SK-N-SH treated with all-trans-retinoic acid at 6 μM for 48 hours (cell line): ENCODE data around the gene TNKS2.
"Not testable (repeated sequence)": the region's sequence is repeated elsewhere in the genome, so short reads cannot be mapped to it uniquely, and the experiment has no call there.

ENCODE experiments used
- ATAC-seq: fragments of 200-7000 bp; cut with Tn5 transposase; 3 replicates; pipeline ENCODE4 v1.9.1; 2020; ENCODE audit warnings: mild to moderate bottlenecking, moderate library complexity
- ARNTL ChIP-seq: fragments of 450-650 bp; formaldehyde crosslinking; IDR thresholded peaks from 2 replicates; pipeline ENCODE4 v1.5.0; 2020; ENCODE audit warnings: low read depth, mild to moderate bottlenecking, moderate library complexity, borderline replicate concordance
- BACH2 ChIP-seq: fragments of 250-450 bp; sonication (Bioruptor Pico); IDR thresholded peaks from 2 replicates; pipeline ENCODE4 v1.9.0; 2021; ENCODE audit warnings: mild to moderate bottlenecking, borderline replicate concordance
- CREB5 ChIP-seq: fragments of 250-450 bp; sonication (Bioruptor Pico); IDR thresholded peaks from 2 replicates; pipeline ENCODE4 v1.5.1; 2020; ENCODE audit warnings: low read depth, mild to moderate bottlenecking, moderate library complexity
- CSDC2 ChIP-seq: fragments of 250-450 bp; sonication (Bioruptor Pico); IDR thresholded peaks from 2 replicates; pipeline ENCODE4 v1.5.0; 2020; ENCODE audit warnings: mild to moderate bottlenecking, moderate library complexity
- ESRRG ChIP-seq: fragments of 250-450 bp; sonication (Bioruptor Pico); IDR thresholded peaks from 2 replicates; pipeline ENCODE4 v1.6.1; 2021; ENCODE audit warnings: mild to moderate bottlenecking
- GLIS3 ChIP-seq: fragments of 250-450 bp; sonication (Bioruptor Pico); IDR thresholded peaks from 2 replicates; pipeline ENCODE4 v1.5.0; 2020; ENCODE audit warnings: mild to moderate bottlenecking, moderate library complexity
- ISL1 ChIP-seq: fragments of 250-450 bp; sonication (Bioruptor Pico); IDR thresholded peaks from 2 replicates; pipeline ENCODE4 v2.1.2; 2022; ENCODE audit warnings: mild to moderate bottlenecking, moderate library complexity
- OSR1 ChIP-seq: fragments of 250-450 bp; sonication (Bioruptor Pico); IDR thresholded peaks from 2 replicates; pipeline ENCODE4 v1.8.0; 2022; ENCODE audit warnings: moderate library complexity, mild to moderate bottlenecking, inconsistent platforms
- PATZ1 ChIP-seq: fragments of 250-450 bp; sonication (Bioruptor Pico); IDR thresholded peaks from 2 replicates; pipeline ENCODE4 v1.8.0; 2020; ENCODE audit warnings: mild to moderate bottlenecking, moderate library complexity, borderline replicate concordance
- POU6F1 ChIP-seq: fragments of 250-450 bp; sonication (Bioruptor Pico); IDR thresholded peaks from 2 replicates; pipeline ENCODE4 v1.8.0; 2021; ENCODE audit warnings: low read depth, mild to moderate bottlenecking, moderate library complexity, borderline replicate concordance
- PPARA ChIP-seq: fragments of 250-450 bp; sonication (Bioruptor Pico); IDR thresholded peaks from 2 replicates; pipeline ENCODE4 v1.5.0; 2020; ENCODE audit warnings: mild to moderate bottlenecking, borderline replicate concordance
- RARB ChIP-seq: fragments of 250-450 bp; sonication (Bioruptor Pico); IDR thresholded peaks from 2 replicates; pipeline ENCODE4 v1.8.0; 2021; ENCODE audit warnings: mild to moderate bottlenecking, moderate library complexity
- SNAI2 ChIP-seq: fragments of 250-450 bp; sonication (Bioruptor Pico); IDR thresholded peaks from 2 replicates; pipeline ENCODE4 v1.5.0; 2020; ENCODE audit warnings: mild to moderate bottlenecking, moderate library complexity
- TCF4 ChIP-seq: fragments of 250-450 bp; sonication (Bioruptor Pico); IDR thresholded peaks from 2 replicates; pipeline ENCODE4 v1.8.0; 2021; ENCODE audit warnings: mild to moderate bottlenecking, moderate library complexity, borderline replicate concordance
- TOX ChIP-seq: fragments of 250-450 bp; sonication (Bioruptor Pico); IDR thresholded peaks from 2 replicates; pipeline ENCODE4 v1.8.0; 2021; ENCODE audit warnings: mild to moderate bottlenecking, moderate library complexity, borderline replicate concordance
- ZFP3 ChIP-seq: fragments of 250-450 bp; sonication (Bioruptor Pico); IDR thresholded peaks from 2 replicates; pipeline ENCODE4 v1.5.0; 2020; ENCODE audit warnings: mild to moderate bottlenecking, moderate library complexity
- ZFP30 ChIP-seq: fragments of 450-650 bp; formaldehyde crosslinking; IDR thresholded peaks from 2 replicates; pipeline ENCODE4 v1.5.0; 2022; ENCODE audit warnings: mild to moderate bottlenecking, moderate library complexity
- ZNF70 ChIP-seq: fragments of 450-650 bp; formaldehyde crosslinking; IDR thresholded peaks from 2 replicates; pipeline ENCODE4 v1.5.0; 2020; ENCODE audit warnings: mild to moderate bottlenecking, moderate library complexity
- ZNF8 ChIP-seq: fragments of 450-650 bp; formaldehyde crosslinking; IDR thresholded peaks from 2 replicates; pipeline ENCODE4 v1.5.0; 2020; ENCODE audit warnings: mild to moderate bottlenecking, moderate library complexity
- TF ChIP-seq, protein P1 (sequence below): fragments of 250-450 bp; sonication (Bioruptor Pico); IDR thresholded peaks from 2 replicates; pipeline ENCODE4 v1.5.1; 2021; ENCODE audit warnings: mild to moderate bottlenecking, moderate library complexity
- TF ChIP-seq, protein P2 (sequence below): fragments of 250-450 bp; sonication (Bioruptor Pico); IDR thresholded peaks from 2 replicates; pipeline ENCODE4 v1.5.0; 2020; ENCODE audit warnings: mild to moderate bottlenecking, moderate library complexity

Gene TNKS2

DNA sequence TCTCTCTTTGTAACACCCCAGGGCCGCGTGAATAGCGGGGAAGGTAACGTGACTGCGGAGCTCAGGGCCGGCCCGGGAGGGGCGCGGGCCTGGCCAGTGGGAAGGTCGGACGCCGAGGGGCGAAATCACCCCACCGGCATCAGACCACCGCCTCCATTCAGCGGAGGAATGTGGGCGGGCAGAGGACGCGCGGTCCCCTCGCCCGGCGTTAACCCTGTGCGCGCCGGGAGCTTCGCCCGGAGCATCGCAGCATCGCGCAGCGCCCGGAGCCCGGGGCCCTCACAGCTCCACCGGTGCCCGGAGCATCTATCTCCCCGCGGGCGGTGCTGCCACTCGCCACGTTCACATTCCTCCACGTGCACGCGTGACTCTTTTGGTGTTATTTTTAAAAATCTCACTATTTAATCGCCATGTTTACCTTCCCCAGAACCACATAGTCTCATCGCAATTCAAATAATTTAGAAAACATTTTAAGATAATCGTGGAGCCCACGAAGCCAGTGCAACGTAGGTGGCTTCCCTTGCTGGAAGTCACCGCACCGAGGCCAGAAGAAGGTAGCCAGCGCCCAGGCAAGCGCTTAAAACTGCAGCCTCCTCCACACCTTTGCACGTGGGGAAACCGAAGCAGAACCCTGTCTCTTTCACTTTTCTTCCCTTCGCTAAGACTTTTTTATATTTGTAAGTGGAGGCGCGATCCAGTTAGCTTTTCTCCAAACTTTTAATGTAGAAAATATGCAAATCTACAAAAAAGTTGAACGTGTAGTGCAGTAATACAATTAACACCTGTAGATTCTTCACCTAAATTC, 89.2 kb downstream of the TNKS2 start:
- peak; percentile 89 for ATAC-seq
- no peak for TF ChIP-seq TCF4 (CRISPR knock-in tag)
- TF ChIP-seq ZFP3 (CRISPR knock-in tag) = peak; percentile 49; the same call in 1 of the 2 replicates

GRCh38 chr10:91891125-91892001, 93.1 kb downstream of the TNKS2 start:
- TF ChIP-seq POU6F1 = no peak
- no peak for TF ChIP-seq CSDC2 (CRISPR knock-in tag)
- no peak for TF ChIP-seq CREB5 (CRISPR knock-in tag)
- TF ChIP-seq RARB = no peak
- TF ChIP-seq, protein P1, sequence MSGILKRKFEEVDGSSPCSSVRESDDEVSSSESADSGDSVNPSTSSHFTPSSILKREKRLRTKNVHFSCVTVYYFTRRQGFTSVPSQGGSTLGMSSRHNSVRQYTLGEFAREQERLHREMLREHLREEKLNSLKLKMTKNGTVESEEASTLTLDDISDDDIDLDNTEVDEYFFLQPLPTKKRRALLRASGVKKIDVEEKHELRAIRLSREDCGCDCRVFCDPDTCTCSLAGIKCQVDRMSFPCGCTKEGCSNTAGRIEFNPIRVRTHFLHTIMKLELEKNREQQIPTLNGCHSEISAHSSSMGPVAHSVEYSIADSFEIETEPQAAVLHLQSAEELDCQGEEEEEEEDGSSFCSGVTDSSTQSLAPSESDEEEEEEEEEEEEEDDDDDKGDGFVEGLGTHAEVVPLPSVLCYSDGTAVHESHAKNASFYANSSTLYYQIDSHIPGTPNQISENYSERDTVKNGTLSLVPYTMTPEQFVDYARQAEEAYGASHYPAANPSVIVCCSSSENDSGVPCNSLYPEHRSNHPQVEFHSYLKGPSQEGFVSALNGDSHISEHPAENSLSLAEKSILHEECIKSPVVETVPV = no peak
- TF ChIP-seq OSR1 (CRISPR knock-in tag) = no peak
- no peak for TF ChIP-seq TOX
- TF ChIP-seq SNAI2 (CRISPR knock-in tag) = no peak
- no peak for TF ChIP-seq BACH2 (CRISPR knock-in tag)
- no peak for TF ChIP-seq ZFP3 (CRISPR knock-in tag)
- TF ChIP-seq ESRRG (CRISPR knock-in tag) = no peak
- TF ChIP-seq ARNTL (CRISPR knock-in tag) = no peak
- TF ChIP-seq ZNF70 (CRISPR knock-in tag) = no peak
- TF ChIP-seq, all 23 proteins: peak for 0
- ATAC-seq = no peak

DNA sequence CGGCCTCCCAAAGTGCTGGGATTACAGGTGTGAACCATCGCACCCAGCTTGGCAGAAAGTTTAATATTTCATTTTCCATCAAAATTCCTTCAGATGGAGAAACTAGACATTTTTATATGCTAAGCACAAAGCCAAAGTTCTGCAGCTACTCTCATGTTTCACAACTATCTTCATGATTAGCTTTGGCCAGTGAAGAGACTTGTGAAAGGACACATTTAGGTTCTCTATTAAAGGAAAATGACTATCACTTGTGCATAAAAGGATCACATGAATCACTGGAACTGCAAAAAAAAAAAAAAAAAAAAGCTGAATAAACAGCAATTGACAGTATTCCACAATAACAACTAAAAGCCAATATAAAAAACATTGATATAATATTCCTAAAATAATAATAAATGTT, 94.8 kb downstream of the TNKS2 start:
- ATAC-seq = no peak
- TF ChIP-seq POU6F1 = no peak
- TF ChIP-seq PATZ1 = no peak
- TF ChIP-seq, protein P1 = no peak
- TF ChIP-seq CSDC2 (CRISPR knock-in tag) = no peak
- no peak for TF ChIP-seq ESRRG (CRISPR knock-in tag)
- TF ChIP-seq, protein P2, sequence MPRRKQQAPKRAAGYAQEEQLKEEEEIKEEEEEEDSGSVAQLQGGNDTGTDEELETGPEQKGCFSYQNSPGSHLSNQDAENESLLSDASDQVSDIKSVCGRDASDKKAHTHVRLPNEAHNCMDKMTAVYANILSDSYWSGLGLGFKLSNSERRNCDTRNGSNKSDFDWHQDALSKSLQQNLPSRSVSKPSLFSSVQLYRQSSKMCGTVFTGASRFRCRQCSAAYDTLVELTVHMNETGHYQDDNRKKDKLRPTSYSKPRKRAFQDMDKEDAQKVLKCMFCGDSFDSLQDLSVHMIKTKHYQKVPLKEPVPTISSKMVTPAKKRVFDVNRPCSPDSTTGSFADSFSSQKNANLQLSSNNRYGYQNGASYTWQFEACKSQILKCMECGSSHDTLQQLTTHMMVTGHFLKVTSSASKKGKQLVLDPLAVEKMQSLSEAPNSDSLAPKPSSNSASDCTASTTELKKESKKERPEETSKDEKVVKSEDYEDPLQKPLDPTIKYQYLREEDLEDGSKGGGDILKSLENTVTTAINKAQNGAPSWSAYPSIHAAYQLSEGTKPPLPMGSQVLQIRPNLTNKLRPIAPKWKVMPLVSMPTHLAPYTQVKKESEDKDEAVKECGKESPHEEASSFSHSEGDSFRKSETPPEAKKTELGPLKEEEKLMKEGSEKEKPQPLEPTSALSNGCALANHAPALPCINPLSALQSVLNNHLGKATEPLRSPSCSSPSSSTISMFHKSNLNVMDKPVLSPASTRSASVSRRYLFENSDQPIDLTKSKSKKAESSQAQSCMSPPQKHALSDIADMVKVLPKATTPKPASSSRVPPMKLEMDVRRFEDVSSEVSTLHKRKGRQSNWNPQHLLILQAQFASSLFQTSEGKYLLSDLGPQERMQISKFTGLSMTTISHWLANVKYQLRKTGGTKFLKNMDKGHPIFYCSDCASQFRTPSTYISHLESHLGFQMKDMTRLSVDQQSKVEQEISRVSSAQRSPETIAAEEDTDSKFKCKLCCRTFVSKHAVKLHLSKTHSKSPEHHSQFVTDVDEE (CRISPR knock-in tag) = no peak
- TF ChIP-seq BACH2 (CRISPR knock-in tag) = no peak
- no peak for TF ChIP-seq ISL1 (CRISPR knock-in tag)
- TF ChIP-seq ZFP30 (CRISPR knock-in tag) = no peak
- TF ChIP-seq RARB = no peak
- TF ChIP-seq CREB5 (CRISPR knock-in tag) = no peak
- TF ChIP-seq ZNF8 (CRISPR knock-in tag) = no peak
- no peak for TF ChIP-seq GLIS3 (CRISPR knock-in tag)
- no peak for TF ChIP-seq PPARA (CRISPR knock-in tag)
- TF ChIP-seq ZNF70 (CRISPR knock-in tag) = no peak
- no peak for TF ChIP-seq SNAI2 (CRISPR knock-in tag)
- no peak for TF ChIP-seq TOX
- TF ChIP-seq ZFP3 (CRISPR knock-in tag) = no peak

DNA sequence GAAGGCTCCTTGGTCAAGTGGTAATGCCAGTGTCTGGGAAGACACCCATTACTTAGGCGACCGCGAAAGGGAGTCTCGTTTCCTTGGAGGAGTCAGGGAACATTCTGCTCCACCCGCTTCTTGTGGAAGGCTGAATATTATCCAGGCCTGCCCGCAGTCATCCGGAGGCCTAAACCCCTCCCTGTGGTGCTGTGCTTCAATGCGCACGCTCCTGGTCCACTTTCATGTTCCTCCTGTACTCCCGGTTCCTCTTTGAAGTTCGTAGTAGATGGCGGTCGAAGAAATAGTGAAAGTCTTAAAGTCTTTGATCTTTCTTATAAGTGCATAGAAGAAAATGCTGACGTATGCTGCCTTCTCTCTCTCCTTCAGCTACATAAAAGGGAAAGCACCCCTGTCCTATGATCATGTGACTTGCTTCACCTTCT, 96.0 kb downstream of the TNKS2 start:
- not testable (repeated sequence) for ATAC-seq
